K562 (cell line): ENCODE measurements around the gene PXN. TPM values are rescaled to one million over a fixed set of nuclear protein-coding genes. Genes with fewer than 3 reads are reported as not detected.

ENCODE experiments used
- COPS2 ChIP-seq: fragments of 450-650 bp; conservative IDR thresholded peaks from 2 replicates; pipeline ENCODE4 v1.6.1; 2016; ENCODE audit warnings: mild to moderate bottlenecking, moderate library complexity
- ERF ChIP-seq: fragments of 450-650 bp; formaldehyde crosslinking; IDR thresholded peaks from 2 replicates; pipeline ENCODE4 v1.4.0; 2020; ENCODE audit warnings: mild to moderate bottlenecking, mixed read lengths
- JUN ChIP-seq, 2 experiments: sonication (generic) in 1 of 2; formaldehyde crosslinking in 1 of 2; IDR thresholded peaks; 2 replicates each; pipeline versions ENCODE4 v1.6.1 to v1.8.0; 2012 to 2022; ENCODE audit warnings: borderline replicate concordance in 2 of 2, mild to moderate bottlenecking in 2 of 2, improper control_type of control experiment in 1 of 2, low read depth in 1 of 2, low read length in 1 of 2, missing genetic modification reagents in 1 of 2
- JUND ChIP-seq, 2 experiments: IDR thresholded peaks; 2 replicates in 1 of 2; 3 replicates in 1 of 2; pipeline ENCODE4 v1.6.1; 2011; ENCODE audit warnings: borderline replicate concordance in 2 of 2, low read depth in 2 of 2, low read length in 2 of 2, improper control_type of control experiment in 1 of 2, missing biosample characterization in 1 of 2, missing genetic modification characterization in 1 of 2, missing genetic modification reagents in 1 of 2
- KLF16 ChIP-seq: IDR thresholded peaks from 2 replicates; pipeline ENCODE4 v1.6.1; 2016; ENCODE audit warnings: antibody characterized with exemption
- NCOR1 ChIP-seq: fragments of 450-650 bp; IDR thresholded peaks from 2 replicates; pipeline ENCODE4 v1.6.1; 2016; ENCODE audit warnings: mild to moderate bottlenecking, moderate library complexity
- SIRT6 ChIP-seq: IDR thresholded peaks from one replicate; pipeline ENCODE4 v1.6.1; 2012; ENCODE audit warnings: low read depth, mild to moderate bottlenecking, control low read depth, inconsistent platforms, low read length, moderate library complexity
- SMC3 ChIP-seq: conservative IDR thresholded peaks from 2 replicates; pipeline ENCODE4 v1.6.1; 2011; ENCODE audit warnings: low read depth, low read length, improper control_type of control experiment; ENCODE audit not compliant: insufficient read depth
- TBL1XR1 ChIP-seq, 2 experiments: IDR thresholded peaks; 2 replicates each; pipeline ENCODE4 v1.6.1; 2012; ENCODE audit warnings: improper control_type of control experiment in 2 of 2, low read length in 2 of 2, mild to moderate bottlenecking in 1 of 2
- ZFP1 ChIP-seq: fragments of 450-650 bp; formaldehyde crosslinking; IDR thresholded peaks from 2 replicates; pipeline ENCODE4 v1.4.0; 2020; ENCODE audit warnings: mild to moderate bottlenecking, mixed read lengths
- ZNF184 ChIP-seq: sonication (generic); formaldehyde crosslinking; IDR thresholded peaks from 2 replicates; pipeline ENCODE4 v1.5.0; 2020; ENCODE audit warnings: missing genetic modification reagents
- ZNF253 ChIP-seq: fragments of 250-450 bp; sonication (Bioruptor Pico); conservative IDR thresholded peaks from 2 replicates; pipeline ENCODE4 v1.6.1; 2021; ENCODE audit warnings: mild to moderate bottlenecking
- ZNF431 ChIP-seq: sonication (generic); formaldehyde crosslinking; IDR thresholded peaks from 2 replicates; pipeline ENCODE4 v1.8.0; 2022; ENCODE audit warnings: mild to moderate bottlenecking, missing genetic modification reagents
- ZNF445 ChIP-seq: fragments of 250-450 bp; sonication (Bioruptor Pico); IDR thresholded peaks from 2 replicates; pipeline ENCODE4 v1.4.0; 2020; ENCODE audit warnings: low read depth, mild to moderate bottlenecking, moderate library complexity
- ZNF764 ChIP-seq: fragments of 250-450 bp; sonication (Bioruptor Pico); IDR thresholded peaks from 2 replicates; pipeline ENCODE4 v1.4.0; 2020; ENCODE audit warnings: low read depth, mild to moderate bottlenecking, moderate library complexity
- polyA plus RNA-seq, 8 experiments: library from polyadenylated mRNA; depleted of rRNA in 4 of 8; stranded (reverse) in 5 of 8; unstranded in 3 of 8; fragments of >200 nt; fragmentation: Nextera tagmentation in 2 of 8; fragmentation: Illumina TruSeq in 1 of 8; extraction: Ambion mirVana in 2 of 8; extraction: Trizol in 1 of 8; gene quantifications; 2 replicates each; pipeline versions ENCODE4 v1.2.1 to v1.2.3, GENCODE V29; 2011 to 2014; ENCODE audit warnings: inconsistent platforms in 1 of 8, missing spikeins in 1 of 8
- total RNA-seq, 7 experiments: library from RNA; depleted of rRNA in 6 of 7; stranded (reverse); fragments of >200 nt in 6 of 7; fragmentation: Illumina TruSeq in 2 of 7; extraction: Trizol in 2 of 7; gene quantifications; 2 replicates each; pipeline versions ENCODE4 v1.2.1 to v1.2.3, GENCODE V29; 2011 to 2021; ENCODE audit warnings: low replicate concordance in 1 of 7
- TF ChIP-seq, protein P1 (sequence below): IDR thresholded peaks from 2 replicates; pipeline ENCODE4 v1.6.1; 2012; ENCODE audit warnings: low read depth, low read length, improper control_type of control experiment, borderline replicate concordance
- TF ChIP-seq, protein P2 (sequence below): fragments of 450-650 bp; IDR thresholded peaks from 2 replicates; pipeline ENCODE4 v1.6.1; 2017; ENCODE audit warnings: antibody characterized with exemption, mild to moderate bottlenecking
- TF ChIP-seq, protein P3 (sequence below): IDR thresholded peaks from 2 replicates; pipeline ENCODE4 v1.6.1; 2011; ENCODE audit not compliant: insufficient read length; ENCODE audit errors: extremely low read depth
- TF ChIP-seq, protein P4 (sequence below), 2 experiments: fragments of 450-650 bp; IDR thresholded peaks; 2 replicates each; pipeline ENCODE4 v1.6.1; 2016

The PXN gene
- total and polyA plus RNA-seq, 9 of the 15 experiments (the other 6 are each of a cell fraction or from before 2014, with no cell fraction given): 4.0 to 74.1 (median 18.6) TPM

DNA sequence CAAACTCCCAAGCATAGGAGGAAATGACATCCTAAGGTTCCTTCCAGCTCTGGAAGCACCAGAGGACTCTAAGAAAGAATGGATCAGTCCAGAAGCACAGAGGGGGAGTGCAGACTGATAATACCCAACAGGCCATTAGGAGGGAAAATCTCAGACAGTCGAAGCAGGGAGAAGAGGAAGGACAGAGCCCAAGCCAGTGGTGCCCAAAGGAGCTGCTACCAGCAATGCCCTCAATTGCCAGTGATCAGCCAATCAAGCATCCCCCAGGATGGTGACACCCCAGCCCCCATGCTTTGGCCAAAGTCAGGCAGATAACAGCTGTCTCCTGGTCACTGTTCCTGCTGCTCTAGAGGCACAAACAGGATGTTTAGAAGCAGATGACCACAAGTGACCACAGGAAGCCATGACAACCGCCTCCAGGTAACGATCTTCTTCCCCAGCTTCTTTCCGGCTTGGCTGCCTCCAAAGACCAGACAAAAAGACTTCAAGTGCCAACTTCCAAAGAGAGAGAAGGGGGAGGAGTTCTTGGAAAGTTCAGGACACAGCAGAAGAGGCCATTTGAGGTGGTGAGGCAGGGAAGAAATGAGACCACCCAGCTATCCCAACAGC lies 16.2 kb downstream of the PXN start (continued):
- TF ChIP-seq, protein P1, sequence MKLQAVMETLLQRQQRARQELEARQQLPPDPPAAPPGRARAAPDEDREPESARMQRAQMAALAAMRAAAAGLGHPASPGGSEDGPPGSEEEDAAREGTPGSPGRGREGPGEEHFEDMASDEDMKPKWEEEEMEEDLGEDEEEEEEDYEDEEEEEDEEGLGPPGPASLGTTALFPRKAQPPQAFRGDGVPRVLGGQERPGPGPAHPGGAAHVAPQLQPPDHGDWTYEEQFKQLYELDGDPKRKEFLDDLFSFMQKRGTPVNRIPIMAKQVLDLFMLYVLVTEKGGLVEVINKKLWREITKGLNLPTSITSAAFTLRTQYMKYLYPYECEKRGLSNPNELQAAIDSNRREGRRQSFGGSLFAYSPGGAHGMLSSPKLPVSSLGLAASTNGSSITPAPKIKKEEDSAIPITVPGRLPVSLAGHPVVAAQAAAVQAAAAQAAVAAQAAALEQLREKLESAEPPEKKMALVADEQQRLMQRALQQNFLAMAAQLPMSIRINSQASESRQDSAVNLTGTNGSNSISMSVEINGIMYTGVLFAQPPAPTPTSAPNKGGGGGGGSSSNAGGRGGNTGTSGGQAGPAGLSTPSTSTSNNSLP: no peak
- TF ChIP-seq JUND (IDR thresholded peaks at IDR 0.05; ENCODE audit: borderline replicate concordance, low read depth, low read length) (no peak), JUND (tag; IDR thresholded peaks at IDR 0.05; ENCODE audit: borderline replicate concordance, low read depth, low read length) (no peak; the same call in 2 of the 3 replicates), ZNF764 (CRISPR knock-in tag) (no peak), ZFP1 (CRISPR knock-in tag) (no peak), KLF16 (no peak), ZNF431 (CRISPR knock-in tag) (no peak), ERF (CRISPR knock-in tag) (no peak), SIRT6 (no peak), NCOR1 (no peak), ZNF445 (CRISPR knock-in tag) (no peak), TBL1XR1 (IDR thresholded peaks at IDR 0.05; ENCODE audit: low read length in 2 of 2) (0 out of 4 replicates have a peak, but pooled peaks of 1 of the 2 experiments have one; percentile 15), JUN (IDR thresholded peaks at IDR 0.05; ENCODE audit: borderline replicate concordance, low read depth, low read length) (no peak), JUN (CRISPR knock-in tag; IDR thresholded peaks at IDR 0.05; ENCODE audit: borderline replicate concordance) (no peak), ZNF184 (no peak), COPS2 (no peak), ZNF253 (CRISPR knock-in tag) (no peak), SMC3 (no peak)
- TF ChIP-seq, protein P2, sequence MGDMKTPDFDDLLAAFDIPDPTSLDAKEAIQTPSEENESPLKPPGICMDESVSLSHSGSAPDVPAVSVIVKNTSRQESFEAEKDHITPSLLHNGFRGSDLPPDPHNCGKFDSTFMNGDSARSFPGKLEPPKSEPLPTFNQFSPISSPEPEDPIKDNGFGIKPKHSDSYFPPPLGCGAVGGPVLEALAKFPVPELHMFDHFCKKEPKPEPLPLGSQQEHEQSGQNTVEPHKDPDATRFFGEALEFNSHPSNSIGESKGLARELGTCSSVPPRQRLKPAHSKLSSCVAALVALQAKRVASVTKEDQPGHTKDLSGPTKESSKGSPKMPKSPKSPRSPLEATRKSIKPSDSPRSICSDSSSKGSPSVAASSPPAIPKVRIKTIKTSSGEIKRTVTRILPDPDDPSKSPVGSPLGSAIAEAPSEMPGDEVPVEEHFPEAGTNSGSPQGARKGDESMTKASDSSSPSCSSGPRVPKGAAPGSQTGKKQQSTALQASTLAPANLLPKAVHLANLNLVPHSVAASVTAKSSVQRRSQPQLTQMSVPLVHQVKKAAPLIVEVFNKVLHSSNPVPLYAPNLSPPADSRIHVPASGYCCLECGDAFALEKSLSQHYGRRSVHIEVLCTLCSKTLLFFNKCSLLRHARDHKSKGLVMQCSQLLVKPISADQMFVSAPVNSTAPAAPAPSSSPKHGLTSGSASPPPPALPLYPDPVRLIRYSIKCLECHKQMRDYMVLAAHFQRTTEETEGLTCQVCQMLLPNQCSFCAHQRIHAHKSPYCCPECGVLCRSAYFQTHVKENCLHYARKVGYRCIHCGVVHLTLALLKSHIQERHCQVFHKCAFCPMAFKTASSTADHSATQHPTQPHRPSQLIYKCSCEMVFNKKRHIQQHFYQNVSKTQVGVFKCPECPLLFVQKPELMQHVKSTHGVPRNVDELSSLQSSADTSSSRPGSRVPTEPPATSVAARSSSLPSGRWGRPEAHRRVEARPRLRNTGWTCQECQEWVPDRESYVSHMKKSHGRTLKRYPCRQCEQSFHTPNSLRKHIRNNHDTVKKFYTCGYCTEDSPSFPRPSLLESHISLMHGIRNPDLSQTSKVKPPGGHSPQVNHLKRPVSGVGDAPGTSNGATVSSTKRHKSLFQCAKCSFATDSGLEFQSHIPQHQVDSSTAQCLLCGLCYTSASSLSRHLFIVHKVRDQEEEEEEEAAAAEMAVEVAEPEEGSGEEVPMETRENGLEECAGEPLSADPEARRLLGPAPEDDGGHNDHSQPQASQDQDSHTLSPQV: no peak
- TF ChIP-seq, protein P3, sequence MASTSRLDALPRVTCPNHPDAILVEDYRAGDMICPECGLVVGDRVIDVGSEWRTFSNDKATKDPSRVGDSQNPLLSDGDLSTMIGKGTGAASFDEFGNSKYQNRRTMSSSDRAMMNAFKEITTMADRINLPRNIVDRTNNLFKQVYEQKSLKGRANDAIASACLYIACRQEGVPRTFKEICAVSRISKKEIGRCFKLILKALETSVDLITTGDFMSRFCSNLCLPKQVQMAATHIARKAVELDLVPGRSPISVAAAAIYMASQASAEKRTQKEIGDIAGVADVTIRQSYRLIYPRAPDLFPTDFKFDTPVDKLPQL: no peak
- TF ChIP-seq, protein P4, sequence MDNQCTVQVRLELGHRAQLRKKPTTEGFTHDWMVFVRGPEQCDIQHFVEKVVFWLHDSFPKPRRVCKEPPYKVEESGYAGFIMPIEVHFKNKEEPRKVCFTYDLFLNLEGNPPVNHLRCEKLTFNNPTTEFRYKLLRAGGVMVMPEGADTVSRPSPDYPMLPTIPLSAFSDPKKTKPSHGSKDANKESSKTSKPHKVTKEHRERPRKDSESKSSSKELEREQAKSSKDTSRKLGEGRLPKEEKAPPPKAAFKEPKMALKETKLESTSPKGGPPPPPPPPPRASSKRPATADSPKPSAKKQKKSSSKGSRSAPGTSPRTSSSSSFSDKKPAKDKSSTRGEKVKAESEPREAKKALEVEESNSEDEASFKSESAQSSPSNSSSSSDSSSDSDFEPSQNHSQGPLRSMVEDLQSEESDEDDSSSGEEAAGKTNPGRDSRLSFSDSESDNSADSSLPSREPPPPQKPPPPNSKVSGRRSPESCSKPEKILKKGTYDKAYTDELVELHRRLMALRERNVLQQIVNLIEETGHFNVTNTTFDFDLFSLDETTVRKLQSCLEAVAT (IDR thresholded peaks at IDR 0.05): peak in 1 of 2 experiments; percentile 71; a peak in 2 of 4 replicates
